GM23338 (cell line): ENCODE data around the gene PTPRN2. TPM values are rescaled to one million over a fixed set of nuclear protein-coding genes. Genes with fewer than 3 reads are reported as not detected.

Source experiments
- ATAC-seq: fragments of 200-7000 bp; cut with Tn5 transposase; 3 replicates; pipeline ENCODE4 v1.9.1; 2020
- DNase-seq: peaks from one replicate; pipeline ENCODE4 v3.0.0-alpha.2; 2015; ENCODE audit warnings: low spot score
- H2AFZ ChIP-seq: fragments of 200-600 bp; sonication (generic); 2 replicates; pipeline ENCODE4 v1.8.0; 2016; ENCODE audit warnings: antibody characterized with exemption, mild to moderate bottlenecking, moderate library complexity
- H3F3A ChIP-seq: fragments of 200-600 bp; sonication (generic); replicated peaks from 2 replicates; pipeline ENCODE4 v1.8.0; 2017; ENCODE audit warnings: antibody characterized with exemption, mixed run types, low read depth
- H3K27ac ChIP-seq: fragments of 200-600 bp; sonication (generic); 2 replicates; pipeline ENCODE4 v1.6.1; 2016; ENCODE audit warnings: low read depth
- H3K27me3 ChIP-seq: fragments of 200-600 bp; sonication (generic); 2 replicates; pipeline ENCODE4 v1.8.0; 2016; ENCODE audit warnings: mild to moderate bottlenecking, mixed run types, moderate library complexity; ENCODE audit not compliant: insufficient read depth
- H3K36me3 ChIP-seq: fragments of 200-600 bp; sonication (generic); 2 replicates; pipeline ENCODE4 v1.8.0; 2016; ENCODE audit warnings: mild to moderate bottlenecking; ENCODE audit not compliant: insufficient read depth
- H3K4me1 ChIP-seq: fragments of 200-600 bp; sonication (generic); 2 replicates; pipeline ENCODE4 v1.8.0; 2016; ENCODE audit warnings: mild to moderate bottlenecking, moderate library complexity; ENCODE audit not compliant: insufficient read depth
- H3K4me2 ChIP-seq: fragments of 200-600 bp; sonication (generic); 2 replicates; pipeline ENCODE4 v1.7.1; 2017; ENCODE audit warnings: mixed run types
- H3K4me3 ChIP-seq: fragments of 200-600 bp; sonication (generic); 2 replicates; pipeline ENCODE4 v1.6.1; 2016; ENCODE audit warnings: mixed run types
- H3K79me2 ChIP-seq: fragments of 200-600 bp; sonication (generic); replicated peaks from 2 replicates; pipeline ENCODE4 v1.8.0; 2017; ENCODE audit warnings: mild to moderate bottlenecking; ENCODE audit not compliant: insufficient read depth
- H3K9me2 ChIP-seq: fragments of 200-600 bp; sonication (generic); 2 replicates; pipeline ENCODE4 v1.8.0; 2017; ENCODE audit not compliant: insufficient read depth
- H4K20me1 ChIP-seq: fragments of 200-600 bp; sonication (generic); replicated peaks from 2 replicates; pipeline ENCODE4 v1.8.0; 2017; ENCODE audit warnings: mild to moderate bottlenecking; ENCODE audit not compliant: insufficient read depth
- H3K27ac Mint-ChIP-seq: 2 replicates; pipeline ENCODE4 v1.8.0; 2020; ENCODE audit warnings: inconsistent platforms, mild to moderate bottlenecking, moderate library complexity, mixed read lengths
- H3K27me3 Mint-ChIP-seq: 3 replicates; pipeline ENCODE4 v1.8.0; 2022; ENCODE audit warnings: low read depth, mild to moderate bottlenecking, moderate library complexity, mixed read lengths, inconsistent platforms; ENCODE audit not compliant: insufficient read depth, poor library complexity
- H3K36me3 Mint-ChIP-seq: 3 replicates; pipeline ENCODE4 v1.8.0; 2021; ENCODE audit warnings: low read depth, mild to moderate bottlenecking, inconsistent platforms, moderate library complexity, mixed read lengths
- H3K4me1 Mint-ChIP-seq: 3 replicates; pipeline ENCODE4 v1.8.0; 2020; ENCODE audit warnings: mild to moderate bottlenecking, inconsistent platforms, mixed read lengths
- H3K4me3 Mint-ChIP-seq: 3 replicates; pipeline ENCODE4 v1.8.0; 2021; ENCODE audit warnings: moderate library complexity, mild to moderate bottlenecking, inconsistent platforms, mixed read lengths
- H3K9me3 Mint-ChIP-seq: 3 replicates; pipeline ENCODE4 v1.8.0; 2020; ENCODE audit warnings: moderate library complexity, mild to moderate bottlenecking, inconsistent platforms, mixed read lengths
- CREB1 ChIP-seq: fragments of 250-450 bp; sonication (Bioruptor Pico); IDR thresholded peaks from 2 replicates; pipeline ENCODE4 v1.5.0; 2020; ENCODE audit warnings: low read depth, mild to moderate bottlenecking, moderate library complexity
- CTCF ChIP-seq, 2 experiments: fragments of 200-600 bp in 1 of 2; sonication (generic) in 1 of 2; conservative IDR thresholded peaks; 2 replicates each; pipeline versions ENCODE4 v1.5.1 to v1.6.1; 2016 to 2017; ENCODE audit warnings: antibody characterized with exemption in 2 of 2, low read depth in 2 of 2, mild to moderate bottlenecking in 2 of 2, moderate library complexity in 1 of 2
- EZH2 ChIP-seq: fragments of 200-600 bp; sonication (generic); IDR thresholded peaks from one replicate; pipeline ENCODE4 v1.8.0; 2017; ENCODE audit warnings: antibody characterized with exemption, mild to moderate bottlenecking, low read depth; ENCODE audit not compliant: unreplicated experiment
- EZH2phosphoT487 ChIP-seq: fragments of 200-600 bp; sonication (generic); IDR thresholded peaks from one replicate; pipeline ENCODE4 v1.8.1; 2018; ENCODE audit warnings: antibody characterized with exemption; ENCODE audit not compliant: unreplicated experiment
- JUNB ChIP-seq: IDR thresholded peaks from one replicate; pipeline ENCODE4 v1.6.1; 2016; ENCODE audit warnings: antibody characterized with exemption; ENCODE audit not compliant: unreplicated experiment
- NANOG ChIP-seq: IDR thresholded peaks from 2 replicates; pipeline ENCODE4 v1.6.1; 2016; ENCODE audit warnings: antibody characterized with exemption, borderline replicate concordance
- POLR2AphosphoS5 ChIP-seq: IDR thresholded peaks from 2 replicates; pipeline ENCODE4 v1.6.1; 2016; ENCODE audit warnings: antibody characterized with exemption, low read depth
- REST ChIP-seq: IDR thresholded peaks from one replicate; pipeline ENCODE4 v1.6.1; 2018; ENCODE audit warnings: antibody characterized with exemption; ENCODE audit not compliant: unreplicated experiment
- STAT1 ChIP-seq: IDR thresholded peaks from one replicate; pipeline ENCODE4 v1.6.1; 2016; ENCODE audit warnings: antibody characterized with exemption; ENCODE audit not compliant: unreplicated experiment
- ZNF114 ChIP-seq: fragments of 250-450 bp; sonication (Bioruptor Pico); IDR thresholded peaks from 2 replicates; pipeline ENCODE4 v1.5.0; 2020; ENCODE audit warnings: mild to moderate bottlenecking, moderate library complexity
- ZNF331 ChIP-seq: fragments of 250-450 bp; sonication (Bioruptor Pico); IDR thresholded peaks from 2 replicates; pipeline ENCODE4 v1.5.0; 2020; ENCODE audit warnings: low read depth, mild to moderate bottlenecking, moderate library complexity
- polyA plus RNA-seq: library from polyadenylated mRNA; unstranded; fragments of >200 nt; fragmentation: Nextera tagmentation; extraction: Ambion mirVana; gene quantifications from 2 replicates; pipeline ENCODE4 v1.2.1, GENCODE V29; 2016
- total RNA-seq: library from RNA; depleted of rRNA; stranded (reverse); fragments of >200 nt; shearing (Covaris generic); gene quantifications from 2 replicates; pipeline ENCODE4 v1.2.3, GENCODE V29; 2014

PTPRN2 gene
- total and polyA plus RNA-seq, 2 experiments from 2014 or later: 0.87 to 4.0 TPM

DNA sequence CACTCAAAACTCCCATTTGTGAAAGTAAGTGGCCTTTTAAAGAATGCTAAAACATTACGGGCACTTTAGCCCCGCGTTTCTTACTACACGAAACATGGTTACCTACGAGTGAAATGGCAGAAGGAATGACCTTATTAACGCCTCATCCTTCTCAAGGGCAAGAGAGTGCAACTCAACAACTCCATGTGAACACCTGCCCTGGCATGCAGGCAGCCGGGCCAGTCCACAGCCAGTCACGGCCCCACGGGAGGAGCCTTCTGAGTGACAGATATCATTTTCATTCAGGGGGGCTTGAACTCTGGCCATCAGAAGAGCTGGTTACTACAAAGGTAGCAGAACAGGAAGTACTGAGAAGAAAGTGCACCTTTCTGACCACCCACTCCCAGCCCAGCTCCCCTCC, 236.1 kb downstream of the PTPRN2 start (continued):
- TF ChIP-seq EZH2: no peak
- TF ChIP-seq POLR2AphosphoS5: no peak
- TF ChIP-seq EZH2phosphoT487: no peak
- no peak for TF ChIP-seq CTCF (conservative IDR thresholded peaks at IDR 0.05; ENCODE audit: low read depth in 2 of 2)
- TF ChIP-seq CREB1 (CRISPR knock-in tag): no peak
- no peak for TF ChIP-seq STAT1
- TF ChIP-seq ZNF331 (CRISPR knock-in tag): no peak
- TF ChIP-seq ZNF114: no peak
- no peak for TF ChIP-seq REST
- no peak for TF ChIP-seq NANOG
- no peak for TF ChIP-seq JUNB

GRCh38 chr7:158351051-158351450, 236.6 kb downstream of the PTPRN2 start:
- ATAC-seq (no peak), DNase-seq (no peak)
- no peak overlapping the region for H3K4me2 ChIP-seq
- no peaks in the 10 kb centered on the region for H3K4me1 ChIP-seq
- no peak overlapping the region for H3K4me3 Mint-ChIP-seq
- no peak overlapping the region for H3K27ac Mint-ChIP-seq
- no peak overlapping the region for H2AFZ ChIP-seq
- H3K27me3 Mint-ChIP-seq: peaks cover 6% of the 10 kb centered on the region
- no peak overlapping the region for H3K27ac ChIP-seq
- H3K9me3 Mint-ChIP-seq: peaks cover 81% of the 10 kb centered on the region
- no peaks in the 10 kb centered on the region for H3K79me2 ChIP-seq
- H4K20me1 ChIP-seq: no peaks in the 10 kb centered on the region
- no peak overlapping the region for H3K4me3 ChIP-seq
- no peaks in the 10 kb centered on the region for H3F3A ChIP-seq
- H3K36me3 Mint-ChIP-seq: peaks cover 48% of the 10 kb centered on the region
- no peaks in the 10 kb centered on the region for H3K36me3 ChIP-seq
- H3K9me2 ChIP-seq: no peaks in the 10 kb centered on the region
- no peaks in the 10 kb centered on the region; the same call in 2 of the 3 replicates for H3K4me1 Mint-ChIP-seq
- no peaks in the 10 kb centered on the region for H3K27me3 ChIP-seq
- no peak for TF ChIP-seq STAT1
- no peak for TF ChIP-seq EZH2phosphoT487
- no peak for TF ChIP-seq ZNF331 (CRISPR knock-in tag)
- TF ChIP-seq JUNB: no peak
- no peak for TF ChIP-seq NANOG
- TF ChIP-seq REST: no peak
